ENCODE results near the gene HSF2BP. TPM values are rescaled to one million over a fixed set of nuclear protein-coding genes. Genes with fewer than 3 reads are reported as not detected.
A peak's percentile ranks its signal among the peaks of the same experiment; 100 is the strongest.

The HSF2BP gene
- total RNA-seq, 1 experiment from 2014 or later: 10.9 TPM

- H3K4me3 Mint-ChIP-seq (ENCODE audit: unreplicated experiment): no peak overlapping the region
- peaks cover 7% of the 10 kb centered on the region for H3K36me3 Mint-ChIP-seq (ENCODE audit: insufficient read depth, unreplicated experiment)
- Histone ChIP-seq H3K27me3 (replicated peaks; ENCODE audit: control insufficient read depth, insufficient read depth, low read length) (no peaks in the 10 kb centered on the region), H3K36me3 (ENCODE audit: control insufficient read depth, insufficient read depth, low read length) (no peaks in the 10 kb centered on the region), H3K4me3 (ENCODE audit: low read depth, low read length) (no peak overlapping the region), H3K4me1 (peaks cover 37% of the 10 kb centered on the region), H3K9me3 (no peaks in the 10 kb centered on the region)
- H3K27ac Mint-ChIP-seq (ENCODE audit: unreplicated experiment): no peak overlapping the region
- BruUV-seq (replicated peaks): no TSS peak
- POLR2A ChIA-PET: no interaction called here
- peaks cover 4% of the 10 kb centered on the region for H3K9me3 Mint-ChIP-seq (ENCODE audit: unreplicated experiment)
- no peak for TF ChIP-seq CTCF (IDR thresholded peaks at IDR 0.05; ENCODE audit: insufficient read depth in 1 of 2, low read depth in 1 of 2, low read length in 1 of 2, severe bottlenecking in 1 of 2, unreplicated experiment in 1 of 2)
- no peaks in the 10 kb centered on the region for H3K27me3 Mint-ChIP-seq (ENCODE audit: insufficient read depth, unreplicated experiment)
- DNase-seq: no peak
- peaks cover 11% of the 10 kb centered on the region for H3K4me1 Mint-ChIP-seq (ENCODE audit: low read depth, unreplicated experiment)
- intact Hi-C loops (cut with micrococcal nuclease; ENCODE audit: unreplicated experiment): no loop called here
- CTCF ChIA-PET: no interaction called here
Measured at GRCh38 chr21:43614839-43615238, 44.4 kb downstream of the HSF2BP start.

- POLR2A ChIA-PET: no interaction called here
- no peak for TF ChIP-seq CTCF (IDR thresholded peaks at IDR 0.05; ENCODE audit: insufficient read depth in 1 of 2, low read depth in 1 of 2, low read length in 1 of 2, severe bottlenecking in 1 of 2, unreplicated experiment in 1 of 2)
- intact Hi-C loops (cut with micrococcal nuclease; ENCODE audit: unreplicated experiment): no loop called here
- peaks cover 5% of the 10 kb centered on the region for H3K36me3 Mint-ChIP-seq (ENCODE audit: insufficient read depth, unreplicated experiment)
- no peaks in the 10 kb centered on the region for H3K27me3 Mint-ChIP-seq (ENCODE audit: insufficient read depth, unreplicated experiment)
- H3K4me1 Mint-ChIP-seq (ENCODE audit: low read depth, unreplicated experiment): peaks cover 19% of the 10 kb centered on the region
- BruUV-seq (replicated peaks): no TSS peak
- H3K4me3 Mint-ChIP-seq (ENCODE audit: unreplicated experiment): no peak overlapping the region
- H3K27ac Mint-ChIP-seq (ENCODE audit: unreplicated experiment): peak overlapping the region; percentile 95
- no peaks in the 10 kb centered on the region for H3K36me3 ChIP-seq (ENCODE audit: control insufficient read depth, insufficient read depth, low read length)
- H3K4me3 ChIP-seq (ENCODE audit: low read depth, low read length): no peak overlapping the region
- no peaks in the 10 kb centered on the region for H3K9me3 ChIP-seq
- no peaks in the 10 kb centered on the region for H3K9me3 Mint-ChIP-seq (ENCODE audit: unreplicated experiment)
- CTCF ChIA-PET: no interaction called here
- H3K27me3 ChIP-seq (replicated peaks; ENCODE audit: control insufficient read depth, insufficient read depth, low read length): no peaks in the 10 kb centered on the region
- no peak for DNase-seq
- peaks cover 43% of the 10 kb centered on the region for H3K4me1 ChIP-seq
Measured at GRCh38 chr21:43613755-43614638, 45.3 kb downstream of the HSF2BP start.

- peak overlapping the region; percentile 38 for H3K4me3 Mint-ChIP-seq (ENCODE audit: unreplicated experiment)
- H3K27me3 Mint-ChIP-seq (ENCODE audit: insufficient read depth, unreplicated experiment): no peaks in the 10 kb centered on the region
- DNase-seq: peak; percentile 77 to 82
Measured at GRCh38 chr21:43611598-43612369, 47.5 kb downstream of the HSF2BP start.

More at GRCh38 chr21:43611598-43612369, 47.5 kb downstream of the HSF2BP start:
- Mint-ChIP-seq H3K27ac (ENCODE audit: unreplicated experiment) (peak overlapping the region; percentile 95), H3K36me3 (ENCODE audit: insufficient read depth, unreplicated experiment) (peaks cover 10% of the 10 kb centered on the region), H3K4me1 (ENCODE audit: low read depth, unreplicated experiment) (peaks cover 22% of the 10 kb centered on the region), H3K9me3 (ENCODE audit: unreplicated experiment) (no peaks in the 10 kb centered on the region)
- ChIA-PET POLR2A (interaction anchor here (1.0 kb wide), 1 partner anchor 34 kb away, joined by 4 read pairs; no protein-coding TSS in a partner anchor), CTCF (interaction anchor here (0.6 to 1.8 kb wide), 7 partner anchors 14 to 690 kb away, joined by 3 to 11 read pairs (median 5); no protein-coding TSS in a partner anchor)
- Histone ChIP-seq H3K4me1 (peaks cover 58% of the 10 kb centered on the region), H3K9me3 (0 out of 2 replicates have a peak, but pooled peaks cover 4% of the 10 kb centered on the region), H3K27me3 (replicated peaks; ENCODE audit: control insufficient read depth, insufficient read depth, low read length) (no peaks in the 10 kb centered on the region), H3K4me3 (ENCODE audit: low read depth, low read length) (no peak overlapping the region), H3K36me3 (ENCODE audit: control insufficient read depth, insufficient read depth, low read length) (no peaks in the 10 kb centered on the region)
- BruUV-seq (replicated peaks): TSS peak; percentile 66
- TF ChIP-seq CTCF (IDR thresholded peaks at IDR 0.05; ENCODE audit: insufficient read depth in 1 of 2, low read depth in 1 of 2, low read length in 1 of 2, severe bottlenecking in 1 of 2, unreplicated experiment in 1 of 2): peak; percentile 72 to 87
- intact Hi-C loops (cut with micrococcal nuclease; ENCODE audit: unreplicated experiment): loop anchor here (1.0 kb wide), 2 partner anchors 25 to 34 kb away; no protein-coding TSS in a partner anchor

Data from Caco-2 (cell line).